PC-3 (cell line): Measurements from ENCODE around the gene TXNRD1. TPM values are rescaled to one million over a fixed set of nuclear protein-coding genes. Genes with fewer than 3 reads are reported as not detected.

ENCODE experiments used
- ATAC-seq: fragments of 200-7000 bp; cut with Tn5 transposase; 2 replicates; pipeline ENCODE4 v1.9.1; 2020; ENCODE audit warnings: mild to moderate bottlenecking, moderate library complexity
- BruUV-seq: library from RNA; stranded (reverse); fragments of 400-500 nt; replicated peaks from 2 replicates; lab custom pipeline; 2021; lab: Mats Ljungman, UMichigan
- CTCF ChIA-PET: fragments of 300-600 bp; sonication (Branson Sonifier 250); formaldehyde crosslinking; loops from one replicate; lab custom pipeline; 2022; ENCODE audit warnings: antibody characterized with exemption; lab: Charles Lee
- POLR2A ChIA-PET: fragments of 300-600 bp; sonication (Branson Sonifier 250); formaldehyde crosslinking; loops from one replicate; lab custom pipeline; 2022; ENCODE audit warnings: antibody characterized with exemption; ENCODE audit not compliant: unreplicated experiment; lab: Charles Lee
- DNase-seq: peaks from one replicate; pipeline ENCODE4 v3.0.0-alpha.2; 2015
- H2AFZ ChIP-seq: fragments of 300-600 bp; sonication (generic); 2 replicates; pipeline ENCODE4 v1.6.0; 2016; ENCODE audit warnings: antibody characterized with exemption, low read length
- H3F3A ChIP-seq: fragments of 300-600 bp; sonication (generic); one replicate; pipeline ENCODE4 v1.6.0; 2017; ENCODE audit warnings: antibody characterized with exemption, low read length, control low read depth, mild to moderate bottlenecking; ENCODE audit not compliant: unreplicated experiment
- H3K27ac ChIP-seq: fragments of 300-600 bp; sonication (generic); 2 replicates; pipeline ENCODE4 v1.5.1; 2016; ENCODE audit warnings: mild to moderate bottlenecking, low read length
- H3K27me3 ChIP-seq: fragments of 300-600 bp; sonication (generic); 2 replicates; pipeline ENCODE4 v1.6.1; 2016; ENCODE audit warnings: low read length, mixed read lengths
- H3K36me3 ChIP-seq: fragments of 300-600 bp; sonication (generic); 2 replicates; pipeline ENCODE4 v1.6.1; 2016; ENCODE audit warnings: low read depth, mixed run types, low read length, mixed read lengths
- H3K4me1 ChIP-seq: fragments of 300-600 bp; sonication (generic); 2 replicates; pipeline ENCODE4 v1.5.1; 2016; ENCODE audit warnings: low read length; ENCODE audit not compliant: insufficient read depth
- H3K4me2 ChIP-seq: fragments of 300-600 bp; sonication (generic); 2 replicates; pipeline ENCODE4 v1.6.0; 2016; ENCODE audit warnings: low read length
- H3K4me3 ChIP-seq: fragments of 300-600 bp; sonication (generic); 2 replicates; pipeline ENCODE4 v1.5.1; 2016; ENCODE audit warnings: mild to moderate bottlenecking, low read length, mixed read lengths
- H3K79me2 ChIP-seq: fragments of 300-600 bp; sonication (generic); 2 replicates; pipeline ENCODE4 v1.6.1; 2017; ENCODE audit warnings: low read length, mixed read lengths
- H3K9ac ChIP-seq: fragments of 300-600 bp; sonication (generic); 2 replicates; pipeline ENCODE4 v1.6.0; 2016; ENCODE audit warnings: mild to moderate bottlenecking, low read length
- H3K9me2 ChIP-seq: fragments of 300-600 bp; sonication (generic); replicated peaks from 2 replicates; pipeline ENCODE4 v1.6.1; 2016; ENCODE audit warnings: mixed run types, low read length, mixed read lengths
- H3K9me3 ChIP-seq: fragments of 300-600 bp; sonication (generic); 2 replicates; pipeline ENCODE4 v1.6.1; 2016; ENCODE audit warnings: low read length, mixed read lengths
- H4K20me1 ChIP-seq: fragments of 300-600 bp; sonication (generic); 2 replicates; pipeline ENCODE4 v1.6.1; 2016; ENCODE audit warnings: low read length, mixed read lengths
- CTCF ChIP-seq: fragments of 300-600 bp; sonication (generic); conservative IDR thresholded peaks from 2 replicates; pipeline ENCODE4 v1.5.1; 2017; ENCODE audit warnings: antibody characterized with exemption, low read depth, mild to moderate bottlenecking, low read length
- EZH2 ChIP-seq: fragments of 300-600 bp; sonication (generic); IDR thresholded peaks from one replicate; pipeline ENCODE4 v1.6.1; 2017; ENCODE audit warnings: antibody characterized with exemption, mild to moderate bottlenecking, low read length; ENCODE audit not compliant: unreplicated experiment
- EZH2phosphoT487 ChIP-seq: fragments of 300-600 bp; sonication (generic); IDR thresholded peaks from 2 replicates; pipeline ENCODE4 v1.6.1; 2018; ENCODE audit warnings: mild to moderate bottlenecking, antibody characterized with exemption, low read length, borderline replicate concordance
- intact Hi-C: fragments of 100-400 bp; cut with micrococcal nuclease; formaldehyde crosslinking; loops from 2 replicates; pipeline ENCODE4 v1.9.0; 2023
- total RNA-seq: library from RNA; depleted of rRNA; stranded (reverse); fragments of >200 nt; gene quantifications from 2 replicates; pipeline ENCODE4 v1.2.3, GENCODE V29; 2014

Gene TXNRD1
- total RNA-seq, 1 experiment from 2014 or later = 419 TPM

GRCh38 chr12:104177663-104178501, 37.7 kb upstream of the TXNRD1 start:
- DNase-seq = peak; percentile 85
- Histone ChIP-seq H3K9me3 (no peaks in the 10 kb centered on the region), H2AFZ (peak overlapping the region; percentile 51; the same call in 1 of the 2 replicates), H4K20me1 (no peaks in the 10 kb centered on the region), H3K9me2 (no peaks in the 10 kb centered on the region), H3K79me2 (no peaks in the 10 kb centered on the region), H3K4me1 (peaks cover 11% of the 10 kb centered on the region), H3K27ac (0 out of 2 replicates have a peak overlapping the region, but pooled peaks have one; percentile 15), H3K36me3 (no peaks in the 10 kb centered on the region), H3K9ac (no peak overlapping the region), H3F3A (peaks cover 6% of the 10 kb centered on the region), H3K4me2 (peak overlapping the region; percentile 34), H3K27me3 (no peaks in the 10 kb centered on the region), H3K4me3 (no peak overlapping the region)
- ATAC-seq = peak; percentile 91
- ChIA-PET CTCF (interaction anchor here (0.5 to 0.6 kb wide), 3 partner anchors 113 to 345 kb away, joined by 3 to 10 read pairs (median 5); no protein-coding TSS in a partner anchor), POLR2A (interaction anchor here (0.6 to 0.7 kb wide), 3 partner anchors 100 to 426 kb away, joined by 3 to 6 read pairs (median 3); no protein-coding TSS in a partner anchor)
- intact Hi-C loops = no loop called here
- BruUV-seq = no TSS peak
- peak; percentile 81 for TF ChIP-seq CTCF
- no peak for TF ChIP-seq EZH2

GRCh38 chr12:104180374-104180773, 35.2 kb upstream of the TXNRD1 start:
- H2AFZ ChIP-seq = no peak overlapping the region
- intact Hi-C loops = no loop called here
- ChIA-PET POLR2A (no interaction called here), CTCF (no interaction called here)
- no peaks in the 10 kb centered on the region for H4K20me1 ChIP-seq
- no peaks in the 10 kb centered on the region for H3K27me3 ChIP-seq
- DNase-seq = peak; percentile 22
- no peaks in the 10 kb centered on the region for H3K79me2 ChIP-seq
- no peaks in the 10 kb centered on the region for H3K9me2 ChIP-seq
- no peak overlapping the region for H3K9ac ChIP-seq
- H3K9me3 ChIP-seq = peaks cover 8% of the 10 kb centered on the region; the same call in 1 of the 2 replicates
- peak; percentile 43 for ATAC-seq
- no TSS peak for BruUV-seq
- peaks cover 11% of the 10 kb centered on the region for H3K4me1 ChIP-seq
- H3F3A ChIP-seq = peaks cover 6% of the 10 kb centered on the region
- H3K4me3 ChIP-seq = no peak overlapping the region
- no peak overlapping the region for H3K27ac ChIP-seq
- no peak for TF ChIP-seq EZH2phosphoT487
- TF ChIP-seq EZH2 = no peak
- no peak for TF ChIP-seq CTCF
- no peak overlapping the region for H3K4me2 ChIP-seq
- H3K36me3 ChIP-seq = no peaks in the 10 kb centered on the region

GRCh38 chr12:104181313-104181712, 34.3 kb upstream of the TXNRD1 start:
- no peak overlapping the region for H3K4me2 ChIP-seq

More at GRCh38 chr12:104181313-104181712, 34.3 kb upstream of the TXNRD1 start:
- no peak overlapping the region for H2AFZ ChIP-seq
- H3K9me3 ChIP-seq = peaks cover 8% of the 10 kb centered on the region; the same call in 1 of the 2 replicates
- H3K36me3 ChIP-seq = no peaks in the 10 kb centered on the region
- no peak overlapping the region for H3K27ac ChIP-seq
- ATAC-seq = no peak
- H3K9me2 ChIP-seq = no peaks in the 10 kb centered on the region
- H4K20me1 ChIP-seq = no peaks in the 10 kb centered on the region
- ChIA-PET CTCF (no interaction called here), POLR2A (no interaction called here)
- TF ChIP-seq EZH2 (no peak), EZH2phosphoT487 (no peak), CTCF (no peak)
- no peaks in the 10 kb centered on the region for H3K79me2 ChIP-seq
- H3K9ac ChIP-seq = no peak overlapping the region
- no TSS peak for BruUV-seq
- no peaks in the 10 kb centered on the region for H3K27me3 ChIP-seq
- no peak overlapping the region for H3K4me3 ChIP-seq
- intact Hi-C loops = no loop called here
- peaks cover 11% of the 10 kb centered on the region for H3K4me1 ChIP-seq
- H3F3A ChIP-seq = peaks cover 6% of the 10 kb centered on the region
- DNase-seq = no peak
